Measurements from ENCODE around the gene GALNT7.
"Not testable (repeated sequence)": the region's sequence is repeated elsewhere in the genome, so short reads cannot be mapped to it uniquely, and the experiment has no call there.

GALNT7 gene

GRCh38 chr4:173168396-173169177 lies at the start of gene GALNT7:
Gene GALNT7 (plus strand): TSS chr4:173168811. CDS start chr4:173168836, 25 bp downstream.
- peak; percentile 39 to 62 for DNase-seq (ENCODE audit: low read depth in 2 of 2)

- DNase-seq (ENCODE audit: low read depth in 2 of 2), result not testable (repeated sequence)
Measured at GRCh38 chr4:173118819-173119218, 49.8 kb upstream of the GALNT7 start.

GRCh38 chr4:173119818-173120217 lies 48.8 kb upstream of the GALNT7 start:
- no peak for DNase-seq (ENCODE audit: low read depth in 2 of 2)

- no peak for DNase-seq (ENCODE audit: low read depth in 2 of 2)
Measured at GRCh38 chr4:173121076-173121561, 47.5 kb upstream of the GALNT7 start.

- no peak for DNase-seq (ENCODE audit: low read depth in 2 of 2)
Measured at GRCh38 chr4:173124209-173124865, 44.3 kb upstream of the GALNT7 start.

GRCh38 chr4:173125216-173125812 lies 43.3 kb upstream of the GALNT7 start:
- DNase-seq (ENCODE audit: low read depth in 2 of 2), result no peak

GRCh38 chr4:173128199-173128890 lies 40.3 kb upstream of the GALNT7 start:
- no peak for DNase-seq (ENCODE audit: low read depth in 2 of 2)

GRCh38 chr4:173130687-173131086 lies 37.9 kb upstream of the GALNT7 start:
- no peak for DNase-seq (ENCODE audit: low read depth in 2 of 2)

GRCh38 chr4:173134426-173134825 lies 34.2 kb upstream of the GALNT7 start:
- DNase-seq (ENCODE audit: low read depth in 2 of 2), result no peak

- no peak for DNase-seq (ENCODE audit: low read depth in 2 of 2)
Measured at GRCh38 chr4:173135241-173135847, 33.3 kb upstream of the GALNT7 start.

GRCh38 chr4:173138624-173139023 lies 30.0 kb upstream of the GALNT7 start:
- DNase-seq (ENCODE audit: low read depth in 2 of 2), result no peak

- no peak for DNase-seq (ENCODE audit: low read depth in 2 of 2)
Measured at GRCh38 chr4:173139561-173139960, 29.1 kb upstream of the GALNT7 start.

GRCh38 chr4:173145131-173145530 lies 23.5 kb upstream of the GALNT7 start:
- no peak for DNase-seq (ENCODE audit: low read depth in 2 of 2)

GRCh38 chr4:173146456-173146855 lies 22.2 kb upstream of the GALNT7 start:
- DNase-seq (ENCODE audit: low read depth in 2 of 2), result no peak

GRCh38 chr4:173151496-173151895 lies 17.1 kb upstream of the GALNT7 start:
- DNase-seq (ENCODE audit: low read depth in 2 of 2), result no peak

GRCh38 chr4:173152104-173152503 lies 16.5 kb upstream of the GALNT7 start:
- no peak for DNase-seq (ENCODE audit: low read depth in 2 of 2)

- no peak for DNase-seq (ENCODE audit: low read depth in 2 of 2)
Measured at GRCh38 chr4:173153445-173153844, 15.2 kb upstream of the GALNT7 start.

GRCh38 chr4:173159791-173160190 lies 8.8 kb upstream of the GALNT7 start:
- DNase-seq (ENCODE audit: low read depth in 2 of 2), result no peak

GRCh38 chr4:173160871-173161270 lies 7.7 kb upstream of the GALNT7 start:
- no peak for DNase-seq (ENCODE audit: low read depth in 2 of 2)

- DNase-seq (ENCODE audit: low read depth in 2 of 2), result no peak
Measured at GRCh38 chr4:173161311-173161710, 7.3 kb upstream of the GALNT7 start.

- DNase-seq (ENCODE audit: low read depth in 2 of 2), result no peak
Measured at GRCh38 chr4:173165706-173166105, 2.9 kb upstream of the GALNT7 start.

GRCh38 chr4:173166491-173166890 lies 2.1 kb upstream of the GALNT7 start:
- DNase-seq (ENCODE audit: low read depth in 2 of 2), result no peak
